ENCODE results near the gene AAMP. TPM values are rescaled to one million over a fixed set of nuclear protein-coding genes. Genes with fewer than 3 reads are reported as not detected.

AAMP gene
- total and polyA plus RNA-seq, 2 donors from 2014 or later: 70.1 to 108 TPM

- H3K9ac ChIP-seq (ENCODE audit: low read length in 3 of 3): peak overlapping the region; percentile 91 to 93 (median 93)
- H3K4me1 ChIP-seq (ENCODE audit: control insufficient read depth in 2 of 3, insufficient read depth in 2 of 3, low read depth in 1 of 3, low read length in 3 of 3): peaks cover 0 to 6% (median 3%) of the 10 kb centered on the region in 3 donors
- no peaks in the 10 kb centered on the region for H3K36me3 ChIP-seq (ENCODE audit: control insufficient read depth in 2 of 3, insufficient read depth in 3 of 3, low read length in 3 of 3)
- TF ChIP-seq, protein P1, sequence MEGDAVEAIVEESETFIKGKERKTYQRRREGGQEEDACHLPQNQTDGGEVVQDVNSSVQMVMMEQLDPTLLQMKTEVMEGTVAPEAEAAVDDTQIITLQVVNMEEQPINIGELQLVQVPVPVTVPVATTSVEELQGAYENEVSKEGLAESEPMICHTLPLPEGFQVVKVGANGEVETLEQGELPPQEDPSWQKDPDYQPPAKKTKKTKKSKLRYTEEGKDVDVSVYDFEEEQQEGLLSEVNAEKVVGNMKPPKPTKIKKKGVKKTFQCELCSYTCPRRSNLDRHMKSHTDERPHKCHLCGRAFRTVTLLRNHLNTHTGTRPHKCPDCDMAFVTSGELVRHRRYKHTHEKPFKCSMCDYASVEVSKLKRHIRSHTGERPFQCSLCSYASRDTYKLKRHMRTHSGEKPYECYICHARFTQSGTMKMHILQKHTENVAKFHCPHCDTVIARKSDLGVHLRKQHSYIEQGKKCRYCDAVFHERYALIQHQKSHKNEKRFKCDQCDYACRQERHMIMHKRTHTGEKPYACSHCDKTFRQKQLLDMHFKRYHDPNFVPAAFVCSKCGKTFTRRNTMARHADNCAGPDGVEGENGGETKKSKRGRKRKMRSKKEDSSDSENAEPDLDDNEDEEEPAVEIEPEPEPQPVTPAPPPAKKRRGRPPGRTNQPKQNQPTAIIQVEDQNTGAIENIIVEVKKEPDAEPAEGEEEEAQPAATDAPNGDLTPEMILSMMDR (IDR thresholded peaks at IDR 0.05; ENCODE audit: borderline replicate concordance, extremely low read depth, insufficient read depth): no peak
- H3K4me3 ChIP-seq (ENCODE audit: low read length in 3 of 3): peak overlapping the region; percentile 94 to 99 (median 97)
- intact Hi-C loops (cut with DNase I): no loop called here
- H3K27ac ChIP-seq (ENCODE audit: low read depth in 2 of 2, low read length in 2 of 2): peak overlapping the region; percentile 86 to 98
- no peak for FAIRE-seq
- H3K27me3 ChIP-seq (ENCODE audit: control insufficient read depth, insufficient read depth, low read length): no peaks in the 10 kb centered on the region
- DNase-seq: peak in 2 of 5 donors; percentile 66 to 73
- H3K9me3 ChIP-seq (ENCODE audit: control insufficient read depth in 2 of 3, insufficient read depth in 1 of 3, low read length in 3 of 3): no peaks in the 10 kb centered on the region
Observed at GRCh38 chr2:218216336-218216673, 53.6 kb downstream of the AAMP start.

Small RNA genes lying within 50 kb of the gene (microRNA-seq; reads per million reads assigned to microRNA genes)
- gene MIR6513: 2.7 reads per million

Other genes with a start within 250 kb of the AAMP start
- gene RUFY4, start 200.9 kb downstream of the AAMP start, total RNA-seq: 0.69 TPM
- gene RUFY4, start 200.9 kb downstream of the AAMP start, polyA plus RNA-seq (ENCODE audit: insufficient read depth, low read depth, low replicate concordance): not detected
- gene CXCR2, start 144.1 kb downstream of the AAMP start, total RNA-seq: 0.44 TPM
- gene CXCR2, start 144.1 kb downstream of the AAMP start, polyA plus RNA-seq (ENCODE audit: insufficient read depth, low read depth, low replicate concordance): not detected
- gene CXCR1, start 103.2 kb downstream of the AAMP start, total RNA-seq: 0.09 TPM
- not detected for gene CXCR1, start 103.2 kb downstream of the AAMP start, polyA plus RNA-seq (ENCODE audit: insufficient read depth, low read depth, low replicate concordance)
- gene ARPC2, start 52.9 kb downstream of the AAMP start, total RNA-seq: 252 TPM
- 195 TPM for gene ARPC2, start 52.9 kb downstream of the AAMP start, polyA plus RNA-seq (ENCODE audit: insufficient read depth, low read depth, low replicate concordance)
- 3.2 TPM for gene GPBAR1, start 9.1 kb downstream of the AAMP start, total RNA-seq
- 6.0 TPM for gene GPBAR1, start 9.1 kb downstream of the AAMP start, polyA plus RNA-seq (ENCODE audit: insufficient read depth, low read depth, low replicate concordance)
- gene PNKD, start 382 bp upstream of the AAMP start, total RNA-seq: 90.6 TPM
- 244 TPM for gene PNKD, start 382 bp upstream of the AAMP start, polyA plus RNA-seq (ENCODE audit: insufficient read depth, low read depth, low replicate concordance)
- 217 TPM for gene TMBIM1, start 22.4 kb upstream of the AAMP start, total RNA-seq
- gene TMBIM1, start 22.4 kb upstream of the AAMP start, polyA plus RNA-seq (ENCODE audit: insufficient read depth, low read depth, low replicate concordance): 130 TPM
- gene CATIP, start 86.7 kb upstream of the AAMP start, total RNA-seq: 6.2 TPM
- gene CATIP, start 86.7 kb upstream of the AAMP start, polyA plus RNA-seq (ENCODE audit: insufficient read depth, low read depth, low replicate concordance): 7.6 TPM
- 37.6 TPM for gene SLC11A1, start 112.1 kb upstream of the AAMP start, total RNA-seq
- 1.2 TPM for gene SLC11A1, start 112.1 kb upstream of the AAMP start, polyA plus RNA-seq (ENCODE audit: insufficient read depth, low read depth, low replicate concordance)
- gene CTDSP1, start 129.7 kb upstream of the AAMP start, total RNA-seq: 196 TPM
- 118 TPM for gene CTDSP1, start 129.7 kb upstream of the AAMP start, polyA plus RNA-seq (ENCODE audit: insufficient read depth, low read depth, low replicate concordance)
- 9.0 TPM for gene VIL1, start 149.0 kb upstream of the AAMP start, total RNA-seq
- 10.5 TPM for gene VIL1, start 149.0 kb upstream of the AAMP start, polyA plus RNA-seq (ENCODE audit: insufficient read depth, low read depth, low replicate concordance)